ENCODE results near the gene MPPED2.

GRCh38 chr11:30543066-30543465 is 43.1 kb downstream of the MPPED2 start:
- TF ChIP-seq CTCF (IDR thresholded peaks at IDR 0.05; ENCODE audit: borderline replicate concordance, extremely low read depth, low read length, poor library complexity, severe bottlenecking) (no peak), EZH2 (IDR thresholded peaks at IDR 0.05; ENCODE audit: borderline replicate concordance, low read depth, low read length, severe bottlenecking) (no peak)

Data from DND-41 (cell line).